Mesodermal cell (in vitro differentiated cells): ENCODE data around the gene PDLIM3.

Experiments used
- H3K27ac ChIP-seq: 2 replicates; pipeline ENCODE4 v1.7.0; 2013; ENCODE audit warnings: mild to moderate bottlenecking, low read depth, low read length, moderate library complexity; ENCODE audit not compliant: severe bottlenecking
- H3K36me3 ChIP-seq: 2 replicates; pipeline ENCODE4 v1.7.1; 2013; ENCODE audit warnings: mild to moderate bottlenecking, low read length, moderate library complexity; ENCODE audit not compliant: control insufficient read depth, insufficient read depth
- H3K4me1 ChIP-seq: one replicate; pipeline ENCODE4 v1.7.1; 2013; ENCODE audit warnings: mild to moderate bottlenecking, low read length; ENCODE audit not compliant: insufficient read depth, control insufficient read depth, poor library complexity, severe bottlenecking
- H3K4me3 ChIP-seq: 2 replicates; pipeline ENCODE4 v1.7.0; 2013; ENCODE audit warnings: low read length, control low read depth, mild to moderate bottlenecking; ENCODE audit not compliant: insufficient read depth, poor library complexity, severe bottlenecking; ENCODE audit errors: extremely low read depth
- H3K9me3 ChIP-seq: 2 replicates; pipeline ENCODE4 v1.7.1; 2013; ENCODE audit warnings: mild to moderate bottlenecking, low read length, moderate library complexity; ENCODE audit not compliant: control insufficient read depth
- WGBS, 2 experiments: methylation state at CpG; one replicate each; pipeline ENCODE4 v1.1.5; 2013; ENCODE audit warnings: missing lambda C conversion rate in 2 of 2; ENCODE audit not compliant: insufficient coverage in 2 of 2; 5-methylcytosine and 5-hydroxymethylcytosine counted together

PDLIM3 gene

DNA sequence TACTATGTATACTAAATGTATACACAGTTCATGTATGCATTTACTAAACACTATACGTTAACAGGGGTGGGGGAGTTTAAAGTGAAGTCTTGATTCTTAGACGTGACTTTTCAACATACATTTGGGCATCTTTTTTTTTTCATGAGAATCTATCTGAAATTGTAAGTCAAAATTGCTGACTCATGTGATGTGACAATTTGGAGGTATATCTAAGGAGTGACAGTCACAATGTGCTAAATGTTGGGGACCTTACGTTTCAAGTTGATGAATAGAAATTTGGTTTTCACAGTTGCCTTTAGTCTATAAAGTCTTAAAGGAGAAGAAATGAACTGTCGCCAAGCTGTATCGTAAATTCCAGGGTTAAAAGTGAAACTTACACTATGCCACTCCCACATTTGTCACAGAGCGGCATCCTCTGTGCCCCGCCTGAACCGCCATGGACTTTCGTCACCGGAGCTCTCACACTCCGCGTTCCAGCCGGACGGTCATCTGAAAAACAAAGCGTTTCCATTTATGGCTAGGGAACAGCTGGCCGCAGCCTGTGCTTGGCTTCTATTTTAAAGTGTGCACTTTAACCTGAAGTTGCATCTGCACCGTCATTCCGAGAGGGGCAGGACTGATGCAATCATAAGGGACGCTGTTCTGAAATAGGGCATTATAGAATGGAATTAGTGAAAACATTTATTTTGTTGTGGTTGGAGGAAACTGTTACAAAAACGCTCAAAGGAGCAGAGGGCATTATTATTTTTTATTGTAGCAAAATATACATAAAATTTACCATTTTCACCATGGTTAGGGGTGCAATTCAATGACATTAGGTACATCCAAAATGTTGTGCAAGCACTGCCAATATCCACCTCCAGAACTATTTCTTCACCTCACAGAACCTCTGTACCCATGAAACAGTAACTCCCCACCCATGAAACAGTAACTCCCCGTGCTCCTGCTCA is 30.9 kb downstream of the PDLIM3 start:
- no peak overlapping the region for H3K27ac ChIP-seq
- peaks cover 34% of the 10 kb centered on the region for H3K36me3 ChIP-seq
- no peak overlapping the region for H3K4me3 ChIP-seq
- H3K9me3 ChIP-seq, result peaks cover 7% of the 10 kb centered on the region
- H3K4me1 ChIP-seq, result no peaks in the 10 kb centered on the region
- 93 to 96% methylated on average over 17 of the region's 21 CpGs for WGBS, 2 experiments

DNA sequence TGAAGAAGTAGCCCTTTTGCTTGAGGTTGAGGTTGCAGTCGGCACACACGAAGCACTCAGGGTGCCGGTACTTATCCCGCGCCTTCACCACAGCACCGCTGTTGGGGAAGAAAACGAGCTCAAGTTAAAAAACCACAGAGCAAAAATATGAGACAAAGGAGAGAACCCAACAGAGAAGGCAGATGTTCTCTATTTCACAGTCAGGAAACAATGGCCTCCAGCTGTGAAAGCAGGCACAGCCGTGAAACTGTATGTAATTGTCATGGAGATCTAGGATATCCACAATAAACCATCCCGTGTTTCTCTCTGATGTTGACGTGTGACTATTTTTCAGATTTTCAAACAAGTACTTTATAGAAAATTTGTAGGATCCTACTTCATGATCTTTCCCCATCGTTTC is 32.9 kb downstream of the PDLIM3 start:
- Histone ChIP-seq H3K27ac (no peak overlapping the region), H3K4me3 (no peak overlapping the region), H3K36me3 (peaks cover 34% of the 10 kb centered on the region), H3K4me1 (no peaks in the 10 kb centered on the region), H3K9me3 (peaks cover 7% of the 10 kb centered on the region)
- WGBS, 2 experiments, result 76 to 100% methylated on average over 1 to 11 of the region's 11 CpGs

DNA sequence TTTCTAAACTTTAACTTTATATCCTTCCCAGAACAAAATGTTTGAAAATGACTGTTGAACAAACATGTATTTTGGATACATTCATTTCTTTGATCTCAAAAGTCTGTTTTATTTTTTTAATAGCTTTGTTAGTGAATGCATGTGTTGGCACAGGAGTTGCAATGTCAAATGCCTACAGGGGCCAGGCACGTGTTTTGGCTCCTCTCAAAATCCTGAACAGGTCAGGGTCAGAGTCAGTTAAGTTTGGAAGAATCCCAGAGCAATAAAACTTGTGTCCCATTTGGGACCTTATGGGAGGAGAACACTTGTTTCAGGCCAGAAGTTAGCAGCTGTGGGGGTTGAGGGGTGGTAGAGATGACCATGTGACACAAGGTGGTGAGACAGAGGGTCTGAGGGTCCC is 34.7 kb downstream of the PDLIM3 start:
- Histone ChIP-seq H3K4me3 (no peak overlapping the region), H3K27ac (no peak overlapping the region), H3K36me3 (peaks cover 24% of the 10 kb centered on the region), H3K9me3 (peaks cover 7% of the 10 kb centered on the region), H3K4me1 (no peaks in the 10 kb centered on the region)
- 100% methylated on average over 1 of the region's 1 CpG for WGBS, 2 experiments

DNA sequence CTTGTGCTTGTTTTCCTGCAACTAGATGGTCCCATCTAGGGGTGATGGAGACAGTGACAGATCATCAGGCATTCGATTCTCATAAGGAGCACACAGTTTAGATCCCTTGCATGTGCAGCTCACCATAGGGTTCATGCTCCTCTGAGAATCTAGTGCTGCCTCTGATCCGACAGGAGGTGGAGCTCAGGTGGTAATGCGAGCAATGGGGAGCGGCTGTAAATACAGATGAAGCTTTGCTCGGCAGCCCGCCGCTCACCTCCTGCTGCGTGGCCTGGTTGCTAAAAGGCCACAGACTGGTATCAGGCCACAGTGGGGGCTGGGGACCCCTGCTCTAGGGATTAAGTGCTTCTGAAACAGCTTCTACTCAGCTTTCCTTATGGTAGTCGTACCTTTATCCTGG is 35.3 kb downstream of the PDLIM3 start:
- Histone ChIP-seq H3K4me1 (no peaks in the 10 kb centered on the region), H3K4me3 (no peak overlapping the region), H3K9me3 (peaks cover 7% of the 10 kb centered on the region), H3K27ac (no peak overlapping the region), H3K36me3 (peaks cover 24% of the 10 kb centered on the region)
- WGBS, 2 experiments, result 85 to 95% methylated on average over 8 to 9 of the region's 9 CpGs

DNA sequence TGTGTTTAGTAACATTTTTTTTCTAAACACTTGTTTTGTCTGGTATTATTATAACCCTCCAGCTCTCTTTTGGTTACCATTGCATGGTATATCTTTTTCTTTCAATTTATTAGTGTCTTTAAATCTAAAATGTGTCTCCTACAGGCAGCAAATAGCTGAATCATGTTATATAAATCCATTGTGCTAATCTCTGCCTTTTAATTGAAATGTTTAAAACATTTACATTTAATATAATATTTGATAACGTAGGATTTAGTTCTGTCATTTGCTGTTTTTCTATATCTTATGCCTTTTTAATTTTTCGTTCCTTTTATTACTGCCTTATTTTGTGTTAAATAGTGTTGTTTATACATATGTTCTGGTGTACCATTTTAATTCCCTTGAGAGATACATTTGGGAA is 46.7 kb downstream of the PDLIM3 start:
- no peak overlapping the region for H3K27ac ChIP-seq
- no peaks in the 10 kb centered on the region for H3K4me1 ChIP-seq
- H3K36me3 ChIP-seq, result no peaks in the 10 kb centered on the region
- no peaks in the 10 kb centered on the region for H3K9me3 ChIP-seq
- H3K4me3 ChIP-seq, result no peak overlapping the region
- no CpG with 5 or more reads among the region's 2 CpGs for WGBS, 2 experiments

DNA sequence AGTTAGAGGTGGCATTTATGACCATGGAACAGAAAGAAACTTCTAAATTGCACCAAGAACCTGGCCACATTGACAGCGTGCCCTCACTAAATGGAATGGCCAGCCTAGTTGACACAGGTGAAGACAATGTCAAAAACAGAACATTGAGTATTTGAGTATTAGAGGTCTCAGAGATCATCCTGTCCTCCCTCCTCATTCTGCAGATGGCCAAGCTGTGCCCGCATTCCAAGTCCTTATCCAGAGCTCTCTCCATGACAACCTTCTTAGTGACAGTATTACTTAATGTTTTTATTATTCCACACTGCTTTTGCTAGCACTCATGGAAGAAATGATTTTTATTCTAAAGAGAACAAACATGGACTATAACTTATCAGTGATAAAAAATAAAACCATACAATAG is 53.9 kb downstream of the PDLIM3 start:
- Histone ChIP-seq H3K4me3 (no peak overlapping the region), H3K27ac (no peak overlapping the region), H3K9me3 (no peaks in the 10 kb centered on the region), H3K36me3 (no peaks in the 10 kb centered on the region), H3K4me1 (no peaks in the 10 kb centered on the region)
- 83% methylated on average over 1 of the region's 2 CpGs; no CpG with 5 or more reads in 1 of the 2 experiments for WGBS, 2 experiments

DNA sequence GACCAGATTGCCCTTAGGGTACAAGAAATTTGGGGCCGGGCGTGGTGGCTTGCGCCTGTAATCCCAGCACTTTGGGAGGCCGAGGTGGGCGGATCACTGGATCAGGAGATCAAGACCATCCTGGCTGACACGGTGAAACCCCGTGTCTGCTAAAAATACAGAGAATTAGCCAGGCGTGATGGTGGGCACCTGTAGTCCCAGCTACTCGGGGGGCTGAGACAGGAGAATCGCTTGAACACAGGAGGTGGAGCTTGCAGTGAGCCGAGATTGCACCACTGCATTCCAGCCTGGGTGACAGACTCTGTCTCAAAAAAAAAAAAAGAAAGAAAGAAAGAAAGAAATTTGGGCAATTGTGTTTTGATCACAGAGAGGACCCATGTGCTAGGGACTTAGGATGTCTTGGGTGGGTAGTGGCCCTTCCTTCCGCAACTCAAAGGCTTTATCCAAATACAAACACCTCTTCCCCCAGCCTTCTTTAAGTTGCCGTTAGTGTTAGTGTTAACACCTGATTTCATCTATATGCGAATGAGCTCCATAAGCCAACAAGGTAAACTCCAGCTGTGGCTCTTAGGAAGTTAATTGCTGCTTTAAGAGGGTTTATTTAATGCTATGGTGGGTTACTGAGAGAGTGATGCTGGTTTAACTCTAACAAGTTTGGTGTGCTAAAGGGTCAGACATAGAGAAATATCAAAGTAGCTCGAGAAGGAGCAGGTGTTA is 55.1 kb downstream of the PDLIM3 start:
- H3K4me1 ChIP-seq, result no peaks in the 10 kb centered on the region
- 52 to 65% methylated on average over 12 of the region's 15 CpGs for WGBS, 2 experiments
- H3K36me3 ChIP-seq, result no peaks in the 10 kb centered on the region
- no peak overlapping the region for H3K4me3 ChIP-seq
- no peak overlapping the region for H3K27ac ChIP-seq
- no peaks in the 10 kb centered on the region for H3K9me3 ChIP-seq

DNA sequence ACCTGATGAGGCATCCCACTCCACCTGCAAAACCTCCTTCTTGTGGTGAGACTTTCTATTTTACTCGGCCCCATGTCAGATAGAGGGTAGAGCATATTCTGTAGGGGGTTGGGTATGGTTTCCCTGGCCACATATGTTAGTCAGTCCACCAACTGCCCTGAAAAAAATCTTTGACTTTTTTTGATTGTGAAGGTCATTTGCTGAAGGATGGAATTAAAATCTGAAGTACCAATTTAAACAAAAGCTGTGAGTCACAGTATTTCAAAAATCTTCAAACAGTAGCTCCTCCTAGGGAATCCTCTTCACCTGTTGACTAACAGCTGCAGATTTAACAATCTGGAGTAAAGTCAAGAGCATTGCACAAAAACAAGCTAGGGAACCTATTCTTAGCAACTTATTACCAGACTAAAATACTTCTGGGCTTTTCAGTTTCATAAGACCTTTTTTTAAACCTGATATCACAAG is 55.8 kb downstream of the PDLIM3 start:
- WGBS, 2 experiments, result no CpG with 5 or more reads among the region's 1 CpG
- no peak overlapping the region for H3K27ac ChIP-seq
- no peaks in the 10 kb centered on the region for H3K4me1 ChIP-seq
- H3K4me3 ChIP-seq, result no peak overlapping the region
- H3K36me3 ChIP-seq, result no peaks in the 10 kb centered on the region
- H3K9me3 ChIP-seq, result no peaks in the 10 kb centered on the region

DNA sequence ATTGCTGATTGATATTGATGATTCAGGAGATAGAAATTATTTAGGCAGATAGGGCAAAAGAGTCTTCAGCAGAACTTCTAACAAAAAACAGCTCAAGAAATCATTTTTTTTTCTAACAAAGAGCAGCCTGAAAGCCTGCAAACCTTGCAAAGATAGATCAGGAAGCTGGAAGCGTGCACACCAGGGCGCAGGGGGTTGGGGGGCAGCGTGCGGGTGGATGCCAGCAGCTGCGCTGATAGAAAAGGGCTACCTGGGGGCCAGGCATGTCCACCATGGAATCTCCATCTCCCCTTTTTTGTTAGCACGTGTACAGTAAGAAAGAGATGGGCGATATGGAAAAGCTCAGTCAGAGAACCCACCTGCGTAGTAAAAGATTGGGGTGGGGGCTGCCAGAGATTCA is 62.1 kb downstream of the PDLIM3 start:
- no peaks in the 10 kb centered on the region for H3K9me3 ChIP-seq
- H3K4me3 ChIP-seq, result no peak overlapping the region
- no peak overlapping the region for H3K27ac ChIP-seq
- whole genome bisulfite sequencing, 2 experiments, result 91 to 94% methylated on average over 5 to 6 of the region's 8 CpGs
- no peaks in the 10 kb centered on the region for H3K36me3 ChIP-seq
- H3K4me1 ChIP-seq, result no peaks in the 10 kb centered on the region

DNA sequence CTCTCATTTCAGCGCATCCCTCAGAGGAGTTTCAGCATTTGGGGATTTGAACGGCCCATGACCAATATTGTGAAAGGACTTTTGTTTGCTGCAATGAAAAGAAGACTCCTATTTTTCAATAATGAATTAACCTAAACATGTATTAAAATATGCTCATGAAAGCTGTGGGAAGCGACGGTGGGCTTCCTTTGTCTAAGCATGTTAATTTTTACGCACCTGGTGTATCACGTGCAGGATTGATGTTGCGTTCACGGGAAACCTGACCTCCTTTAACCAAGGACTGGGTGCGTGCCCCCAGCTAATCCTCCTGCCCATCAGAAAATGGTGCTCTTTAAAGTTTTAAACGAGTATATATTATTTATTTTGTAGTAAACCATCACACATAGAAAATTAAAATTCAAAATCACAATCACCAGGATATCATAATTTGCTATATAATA is 63.2 kb downstream of the PDLIM3 start:
- Histone ChIP-seq H3K27ac (no peak overlapping the region), H3K9me3 (no peaks in the 10 kb centered on the region)

More for the DNA sequence above, 63.2 kb downstream of the PDLIM3 start:
- Histone ChIP-seq H3K4me1 (no peaks in the 10 kb centered on the region), H3K36me3 (no peaks in the 10 kb centered on the region), H3K4me3 (peak overlapping the region; percentile 61)
- 60 to 63% methylated on average over 4 to 6 of the region's 10 CpGs for WGBS, 2 experiments
